DOHH2 (cell line): Measurements from ENCODE around the gene KCNK18.

Experiments
- H3F3A ChIP-seq: fragments of 200-600 bp; sonication (generic), shearing (Covaris generic); 2 replicates; pipeline ENCODE4 v1.6.0; 2016; ENCODE audit warnings: antibody characterized with exemption, mild to moderate bottlenecking; ENCODE audit not compliant: control insufficient read depth, insufficient read depth
- H3K27ac ChIP-seq: fragments of 200-600 bp; sonication (generic); 2 replicates; pipeline ENCODE4 v1.5.1; 2014; ENCODE audit warnings: low read depth, mild to moderate bottlenecking, low read length, moderate library complexity
- H3K27me3 ChIP-seq: fragments of 200-600 bp; sonication (generic); 2 replicates; pipeline ENCODE4 v1.6.1; 2014; ENCODE audit warnings: mild to moderate bottlenecking, low read length, mixed read lengths; ENCODE audit not compliant: control insufficient read depth
- H3K36me3 ChIP-seq: fragments of 200-600 bp; sonication (generic); 2 replicates; pipeline ENCODE4 v1.6.1; 2014; ENCODE audit warnings: mild to moderate bottlenecking, low read length, moderate library complexity, mixed read lengths; ENCODE audit not compliant: control insufficient read depth
- H3K4me1 ChIP-seq: fragments of 200-600 bp; sonication (generic); 2 replicates; pipeline ENCODE4 v1.6.1; 2014; ENCODE audit warnings: mild to moderate bottlenecking, low read length, mixed read lengths; ENCODE audit not compliant: control insufficient read depth
- H3K4me2 ChIP-seq: fragments of 200-600 bp; sonication (generic); 2 replicates; pipeline ENCODE4 v1.6.0; 2014; ENCODE audit warnings: mild to moderate bottlenecking, low read length, moderate library complexity
- H3K4me3 ChIP-seq: fragments of 200-600 bp; sonication (generic); 2 replicates; pipeline ENCODE4 v1.5.1; 2014; ENCODE audit warnings: mild to moderate bottlenecking, low read length, mixed read lengths
- H3K79me2 ChIP-seq: fragments of 200-600 bp; sonication (generic); 2 replicates; pipeline ENCODE4 v1.6.1; 2014; ENCODE audit warnings: mild to moderate bottlenecking, low read length, mixed read lengths; ENCODE audit not compliant: control insufficient read depth
- H3K9me2 ChIP-seq: fragments of 200-600 bp; sonication (generic); replicated peaks from 2 replicates; pipeline ENCODE4 v1.6.1; 2014; ENCODE audit warnings: mild to moderate bottlenecking, low read length, mixed read lengths; ENCODE audit not compliant: control insufficient read depth
- H3K9me3 ChIP-seq: fragments of 200-600 bp; sonication (generic); 2 replicates; pipeline ENCODE4 v1.6.1; 2014; ENCODE audit warnings: antibody characterized with exemption, low read length, mixed read lengths; ENCODE audit not compliant: control insufficient read depth, insufficient read depth
- H4K20me1 ChIP-seq: fragments of 200-600 bp; sonication (generic); 2 replicates; pipeline ENCODE4 v1.6.0; 2014; ENCODE audit warnings: low read depth, mild to moderate bottlenecking, antibody characterized with exemption, low read length, moderate library complexity; ENCODE audit not compliant: control insufficient read depth, insufficient read depth
- CTCF ChIP-seq: fragments of 200-600 bp; sonication (generic); IDR thresholded peaks from one replicate; pipeline ENCODE4 v1.5.1; 2014; ENCODE audit warnings: antibody characterized with exemption, mild to moderate bottlenecking, low read depth, low read length; ENCODE audit not compliant: poor library complexity, severe bottlenecking
- EZH2phosphoT487 ChIP-seq: fragments of 200-600 bp; sonication (generic); IDR thresholded peaks from 2 replicates; pipeline ENCODE4 v1.6.1; 2017; ENCODE audit warnings: borderline replicate concordance, mild to moderate bottlenecking, antibody characterized with exemption, low read length, moderate library complexity, mixed read lengths

Gene KCNK18

DNA sequence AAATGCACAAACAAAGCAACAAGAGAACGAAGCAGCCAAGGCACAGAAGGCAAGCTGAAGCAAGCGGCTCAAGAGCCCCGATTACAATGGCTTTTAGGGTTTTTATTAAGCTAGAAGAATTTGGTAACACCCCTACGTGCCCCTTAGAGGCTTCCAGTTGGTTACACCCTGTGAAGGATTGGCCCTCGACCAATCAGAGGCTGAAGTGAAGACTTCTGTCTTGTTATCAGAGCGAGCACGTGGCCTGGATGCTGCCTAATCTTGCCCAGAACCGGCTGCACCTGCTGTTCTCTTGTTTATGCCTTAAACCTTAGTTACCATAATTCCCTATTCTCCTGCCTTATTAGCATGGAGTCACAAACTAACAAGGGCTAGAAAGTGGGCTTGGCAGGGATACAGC lies 21.4 kb downstream of the KCNK18 start:
- Histone ChIP-seq H3K9me2 (no peaks in the 10 kb centered on the region), H3K27me3 (0 out of 2 replicates have a peak, but pooled peaks cover 4% of the 10 kb centered on the region), H3K9me3 (no peaks in the 10 kb centered on the region), H3K27ac (no peak overlapping the region), H3K4me2 (no peak overlapping the region), H3F3A (no peaks in the 10 kb centered on the region), H3K4me3 (no peak overlapping the region), H3K36me3 (no peaks in the 10 kb centered on the region), H3K79me2 (no peaks in the 10 kb centered on the region), H3K4me1 (no peaks in the 10 kb centered on the region), H4K20me1 (no peaks in the 10 kb centered on the region)
- no peak for TF ChIP-seq CTCF
- no peak for TF ChIP-seq EZH2phosphoT487

GRCh38 chr10:117221156-117221711 lies 23.9 kb downstream of the KCNK18 start:
- no peak overlapping the region for H3K4me2 ChIP-seq

DNA sequence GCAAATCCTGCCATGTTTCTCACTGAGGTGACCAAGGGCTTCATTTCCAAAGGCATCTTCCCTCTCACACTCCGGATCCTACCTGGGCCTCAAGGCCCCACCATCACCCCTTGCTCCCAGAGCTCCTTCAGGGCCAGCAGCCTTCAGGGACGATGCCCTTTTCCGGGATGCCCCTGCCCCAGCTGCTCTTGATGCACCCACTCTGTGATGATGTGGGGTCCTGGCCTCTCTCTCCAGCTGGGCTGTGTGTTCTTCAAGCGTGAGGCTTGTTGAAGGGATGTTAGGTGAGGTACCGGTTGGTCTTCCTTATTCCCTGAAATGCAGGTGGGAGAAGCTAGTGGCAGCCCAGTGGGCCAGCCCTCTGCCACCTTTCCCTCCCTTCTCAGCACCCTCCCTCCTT lies 25.3 kb downstream of the KCNK18 start:
- H3K9me2 ChIP-seq: no peaks in the 10 kb centered on the region

More at GRCh38 chr10:117221156-117221711, 23.9 kb downstream of the KCNK18 start:
- H3F3A ChIP-seq: no peaks in the 10 kb centered on the region
- no peaks in the 10 kb centered on the region for H3K4me1 ChIP-seq
- no peak overlapping the region for H3K4me3 ChIP-seq
- H3K36me3 ChIP-seq: no peaks in the 10 kb centered on the region
- no peak overlapping the region for H3K27ac ChIP-seq
- H3K9me3 ChIP-seq: no peaks in the 10 kb centered on the region
- no peaks in the 10 kb centered on the region for H3K9me2 ChIP-seq
- no peak for TF ChIP-seq EZH2phosphoT487
- no peak for TF ChIP-seq CTCF
- no peaks in the 10 kb centered on the region for H4K20me1 ChIP-seq
- 0 out of 2 replicates have a peak, but pooled peaks cover 4% of the 10 kb centered on the region for H3K27me3 ChIP-seq
- H3K79me2 ChIP-seq: no peaks in the 10 kb centered on the region

More for the DNA sequence above, 25.3 kb downstream of the KCNK18 start:
- H4K20me1 ChIP-seq: no peaks in the 10 kb centered on the region
- H3K9me3 ChIP-seq: no peaks in the 10 kb centered on the region
- no peak overlapping the region for H3K27ac ChIP-seq
- H3K4me2 ChIP-seq: no peak overlapping the region
- 0 out of 2 replicates have a peak, but pooled peaks cover 4% of the 10 kb centered on the region for H3K27me3 ChIP-seq
- no peaks in the 10 kb centered on the region for H3F3A ChIP-seq
- no peak overlapping the region for H3K4me3 ChIP-seq
- no peaks in the 10 kb centered on the region for H3K79me2 ChIP-seq
- H3K4me1 ChIP-seq: no peaks in the 10 kb centered on the region
- no peaks in the 10 kb centered on the region for H3K36me3 ChIP-seq
- TF ChIP-seq CTCF: no peak
- no peak for TF ChIP-seq EZH2phosphoT487
